Medulla oblongata (tissue), 1 donor: ENCODE results near the gene PDE7B.

Source experiments
- DNase-seq: peaks from one replicate; pipeline ENCODE4 v3.0.0-alpha.2; 2015; ENCODE audit errors: extremely low spot score

The PDE7B gene

DNA sequence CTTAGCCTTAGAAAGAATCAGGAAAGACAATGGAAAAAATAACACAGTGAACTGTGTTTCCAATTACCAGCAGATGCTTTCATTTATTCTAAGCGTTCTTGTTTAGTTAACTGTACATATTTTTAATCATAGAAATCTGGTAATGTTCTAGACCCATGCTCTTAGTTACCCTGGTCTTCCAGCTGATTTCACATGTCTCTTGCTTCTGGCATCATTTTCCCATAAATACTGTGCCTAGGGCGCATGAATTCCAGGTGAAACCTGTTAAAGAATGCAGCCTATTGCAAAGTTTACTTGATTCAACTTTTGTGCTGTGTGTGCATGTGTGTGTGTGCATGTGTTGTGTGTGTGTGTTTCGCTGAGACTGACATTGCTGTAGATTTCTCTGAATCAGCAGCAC is 178.6 kb downstream of the PDE7B start:
- no peak for DNase-seq

DNA sequence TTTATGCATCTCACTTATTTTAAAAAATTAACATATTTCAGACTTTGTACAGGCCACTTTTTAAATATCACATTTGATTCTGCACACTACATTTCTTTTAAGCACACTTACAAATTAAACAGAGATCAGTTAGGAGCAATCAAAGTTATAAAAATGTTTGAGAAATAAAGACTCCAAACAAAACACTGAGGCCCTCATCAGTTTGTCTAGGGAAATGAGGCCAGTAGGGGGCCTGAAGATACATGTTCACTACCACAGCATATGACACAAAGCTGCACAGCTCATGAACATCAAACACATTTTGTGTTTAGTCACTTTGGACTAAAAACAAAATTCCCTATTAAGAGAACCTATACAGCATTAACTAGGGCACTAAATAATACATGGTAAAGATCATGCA is 180.5 kb downstream of the PDE7B start:
- DNase-seq = peak; percentile 29

DNA sequence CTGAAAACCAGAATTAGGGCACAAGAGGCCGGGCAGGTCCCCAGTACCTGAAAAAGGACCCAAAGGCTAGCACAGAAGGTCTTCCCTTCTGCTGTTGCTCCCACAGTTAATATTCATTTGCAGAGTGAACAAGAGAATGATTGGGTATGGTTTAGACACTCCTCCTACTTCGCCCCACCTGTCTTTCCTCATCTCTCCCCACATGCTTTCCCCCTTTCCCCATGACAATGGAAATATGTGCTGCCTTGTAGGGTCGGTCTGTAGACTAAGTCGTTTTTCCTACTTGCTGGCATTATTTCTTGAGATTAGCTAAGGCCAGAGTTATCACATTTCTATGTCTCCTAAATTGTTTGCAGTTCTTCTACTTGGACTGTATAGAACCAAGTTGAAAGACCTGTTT is 181.9 kb downstream of the PDE7B start:
- DNase-seq = no peak

DNA sequence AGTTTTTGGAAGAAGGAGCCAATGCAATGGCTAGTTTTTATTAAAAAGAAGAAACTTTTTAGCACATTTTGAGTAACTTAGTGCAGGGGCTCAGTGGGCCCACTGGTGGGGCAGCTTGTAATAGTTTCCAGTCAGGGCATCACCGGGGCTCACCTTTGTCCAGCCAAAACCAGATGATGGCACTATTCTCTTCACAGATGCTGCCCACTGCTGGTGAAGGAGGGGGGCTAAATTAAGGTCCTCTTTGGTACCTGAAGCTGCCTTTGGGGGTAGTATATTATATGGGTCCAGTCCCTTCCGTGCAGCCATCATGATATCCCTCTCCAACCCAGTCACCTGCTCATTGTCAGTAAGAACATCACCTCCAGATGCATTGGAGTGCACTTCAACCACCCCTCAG is 182.9 kb downstream of the PDE7B start:
- DNase-seq = no peak

DNA sequence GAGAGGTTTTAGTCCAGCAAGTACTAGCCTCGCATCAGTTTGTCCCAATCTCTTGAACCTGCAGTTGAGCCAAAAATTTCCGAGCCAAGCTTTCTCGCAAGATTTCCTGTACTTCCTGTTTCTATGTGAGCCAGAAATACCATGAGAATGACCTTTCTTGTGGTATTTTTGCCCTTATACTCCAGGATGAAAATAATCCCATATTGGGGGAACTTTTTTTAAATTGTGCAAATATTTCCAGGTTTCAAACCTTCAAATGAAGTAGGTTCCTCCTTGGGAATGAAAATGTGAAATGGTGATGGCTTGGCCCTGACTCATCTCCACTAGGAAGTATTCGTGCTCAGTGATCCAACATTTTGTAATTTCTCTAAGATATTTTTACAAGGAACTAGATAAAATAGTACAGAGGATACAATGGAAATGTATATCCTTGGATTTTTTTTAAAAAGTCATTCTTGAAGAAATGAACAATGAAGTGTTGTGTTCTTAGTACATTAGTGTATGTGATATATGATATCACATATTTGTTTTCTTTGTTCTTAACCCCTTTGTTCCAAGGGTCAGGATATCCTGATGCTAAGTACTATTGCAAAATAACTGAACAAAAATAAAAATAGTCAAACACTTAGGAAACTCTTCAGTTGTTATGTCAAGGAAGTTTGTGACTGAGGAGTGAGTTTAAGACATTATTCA is 184.0 kb downstream of the PDE7B start:
- no peak for DNase-seq

DNA sequence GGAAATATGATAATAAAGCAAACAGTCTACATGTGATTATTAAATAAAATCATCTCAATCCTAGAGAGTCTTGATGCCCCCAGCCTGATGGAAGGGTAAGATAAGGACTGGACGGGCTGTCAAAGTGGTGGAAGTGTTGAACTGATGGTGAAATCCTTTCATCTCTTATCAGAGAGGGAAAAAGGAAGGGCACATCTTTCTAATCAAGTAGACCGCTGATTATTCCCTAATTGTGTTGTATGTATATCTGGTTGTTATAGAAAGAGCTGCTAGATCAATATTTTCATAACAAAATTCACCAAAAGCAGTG is 184.5 kb downstream of the PDE7B start:
- DNase-seq = no peak

DNA sequence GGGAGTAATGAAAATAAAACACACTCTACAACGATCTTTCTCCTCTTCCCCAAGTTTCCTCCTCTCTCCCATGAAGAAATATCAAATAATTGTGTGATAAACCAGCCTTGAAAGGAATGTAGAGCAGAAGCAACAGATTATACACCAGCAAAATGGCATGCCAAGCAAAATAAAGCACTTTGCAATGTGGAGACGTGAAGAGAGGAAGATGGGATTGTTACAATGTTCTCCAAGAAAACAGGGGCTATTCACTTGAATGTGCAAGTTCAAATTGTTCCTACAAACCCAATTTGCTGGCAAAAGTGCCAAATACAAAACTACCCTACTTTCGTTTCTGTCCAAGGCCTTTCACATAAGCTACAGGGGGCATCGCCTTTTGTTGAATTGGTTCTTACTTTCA is 185.1 kb downstream of the PDE7B start:
- DNase-seq = no peak

DNA sequence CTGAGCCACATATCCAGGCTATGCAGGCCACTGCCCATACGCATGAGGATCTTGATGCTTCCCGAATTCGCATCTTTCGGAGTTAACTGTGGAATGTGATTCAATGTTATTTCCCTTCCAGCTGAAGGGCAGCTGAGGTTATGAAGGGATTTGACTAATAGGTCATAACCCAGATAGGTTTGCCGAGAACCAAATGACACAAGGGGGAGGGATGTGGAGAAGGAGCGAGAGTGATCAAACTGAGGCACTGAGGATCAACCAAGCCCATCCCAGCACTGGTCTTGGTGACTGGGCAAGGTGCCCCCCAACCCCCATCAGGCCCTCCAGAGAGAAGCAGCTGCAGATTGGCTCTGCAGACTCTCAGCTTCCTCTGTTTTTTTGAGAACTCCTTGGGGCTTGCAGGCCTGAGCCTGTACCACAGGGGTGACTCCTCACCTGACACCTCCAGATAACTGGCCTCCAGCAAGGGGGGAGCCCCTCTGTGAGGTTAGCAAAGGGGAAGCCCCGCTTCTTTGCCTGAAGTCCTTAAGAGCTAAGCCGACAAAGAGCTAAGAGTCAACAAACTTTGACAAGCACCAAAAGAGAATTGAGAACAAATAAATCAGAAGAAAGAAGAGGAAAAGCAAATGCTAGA is 185.9 kb downstream of the PDE7B start:
- DNase-seq = no peak

DNA sequence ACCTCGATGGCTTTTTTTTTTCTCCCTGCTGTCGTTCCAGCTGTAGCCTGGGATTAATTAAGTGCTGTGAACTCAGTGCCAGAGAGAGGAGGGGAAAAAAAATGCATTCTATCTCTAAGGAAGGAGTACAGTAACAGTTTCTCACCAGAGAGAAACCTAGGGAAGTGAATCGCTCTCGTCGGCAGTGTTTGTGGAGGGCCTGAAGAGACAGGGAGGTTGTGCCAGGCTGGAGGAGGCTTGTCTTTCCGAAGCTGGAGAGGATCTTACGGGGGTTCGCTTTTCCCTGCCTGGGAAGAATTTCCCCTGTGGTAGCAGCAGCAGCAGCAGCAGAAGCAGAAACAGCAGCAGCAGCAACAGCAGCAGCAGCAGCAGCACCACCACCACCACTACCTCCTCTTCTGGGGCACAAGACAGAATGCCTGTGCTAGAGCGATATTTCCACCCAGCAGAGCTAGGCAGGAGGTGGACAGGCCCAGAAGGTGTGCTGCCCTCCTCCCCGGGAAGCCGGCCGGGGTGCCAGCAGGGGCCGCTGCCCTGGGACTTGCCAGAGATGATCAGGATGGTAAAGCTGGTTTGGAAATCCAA is 186.5 kb downstream of the PDE7B start:
- peak; percentile 9 for DNase-seq

DNA sequence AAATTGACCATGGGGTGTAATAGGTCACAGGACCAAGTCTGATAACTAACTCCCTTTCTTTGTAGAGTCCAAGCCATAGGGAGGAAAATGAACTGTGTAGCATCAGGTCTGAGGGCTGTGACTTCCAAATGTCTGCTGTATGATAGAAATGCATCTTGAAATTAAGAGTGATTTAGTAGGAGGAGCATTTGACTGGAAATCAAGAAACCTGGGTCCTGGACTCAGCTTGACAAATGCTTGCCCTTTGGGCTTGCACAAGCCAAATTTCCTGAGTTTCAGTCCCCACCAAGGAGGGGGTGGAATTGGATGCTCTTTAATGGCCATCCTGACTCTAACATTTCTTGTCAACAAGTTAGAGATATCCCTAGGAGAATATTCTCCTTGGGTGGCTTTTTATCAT is 187.0 kb downstream of the PDE7B start:
- no peak for DNase-seq

DNA sequence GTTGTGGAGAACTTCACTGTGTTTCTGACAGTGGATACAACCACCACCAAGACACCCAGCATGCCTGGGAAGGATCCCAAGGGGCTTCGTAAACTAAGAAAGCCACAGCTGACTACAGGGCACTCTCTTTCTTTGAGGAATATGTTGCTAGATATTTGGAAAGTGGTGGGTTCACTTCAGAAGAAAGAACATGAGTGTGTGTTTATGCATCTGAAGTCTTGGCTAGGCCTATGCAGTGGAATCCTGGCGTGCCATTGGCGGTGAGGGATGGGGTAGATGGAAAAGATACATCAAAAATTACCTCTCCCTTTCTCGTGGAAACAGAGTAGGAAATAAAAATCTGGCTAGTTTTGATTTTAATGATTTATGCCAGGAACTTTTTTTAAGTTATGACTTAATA is 187.7 kb downstream of the PDE7B start:
- DNase-seq = no peak

DNA sequence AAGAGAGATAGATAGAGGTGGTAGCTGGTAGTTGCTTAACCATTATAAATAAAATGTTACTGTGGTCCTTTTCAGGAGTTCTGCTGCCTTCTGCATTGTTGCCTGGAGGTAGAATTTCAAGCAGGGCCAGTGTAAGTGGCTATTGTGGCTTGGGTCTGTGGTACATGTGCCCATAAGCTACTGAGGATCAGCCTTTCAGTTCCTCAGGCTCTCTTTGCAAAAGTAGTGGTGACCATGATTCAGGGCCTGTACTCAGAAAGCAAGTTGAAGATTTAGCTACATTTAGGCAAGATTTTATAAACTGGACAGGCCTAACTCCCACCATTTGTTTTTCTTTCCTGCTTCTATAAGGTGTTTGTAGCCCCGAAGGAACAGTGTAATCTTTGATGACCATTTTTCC is 199.0 kb downstream of the PDE7B start:
- no peak for DNase-seq

DNA sequence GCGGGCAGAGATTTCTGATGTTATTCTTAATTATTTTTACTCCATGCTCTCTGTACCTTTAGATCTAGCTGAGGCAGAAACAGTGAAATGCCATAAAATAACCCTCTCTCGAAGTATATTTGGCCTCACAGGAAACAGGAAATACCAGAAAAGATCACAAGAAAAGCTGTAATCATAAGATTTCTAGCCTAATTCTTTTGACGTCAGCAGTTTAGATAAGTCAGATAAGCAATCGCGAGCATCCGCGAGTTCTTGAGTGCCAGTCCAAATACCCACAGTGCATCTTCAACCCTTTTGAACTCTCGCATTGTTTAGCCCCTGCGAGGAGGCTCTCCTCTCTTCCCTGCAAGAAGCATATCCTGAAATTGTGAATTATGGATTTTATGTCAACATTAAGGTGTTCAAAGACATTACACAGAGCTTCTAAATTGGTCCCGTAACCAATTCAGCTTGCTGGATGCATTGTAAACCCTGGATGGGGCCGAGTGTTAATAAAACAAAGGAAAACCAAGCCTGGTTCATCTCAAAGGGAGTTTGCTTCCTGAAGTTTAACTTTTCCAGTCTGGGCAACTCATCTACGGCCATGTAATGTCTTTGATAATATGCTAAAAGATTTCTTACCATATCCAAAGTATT is 199.8 kb downstream of the PDE7B start:
- no peak for DNase-seq

DNA sequence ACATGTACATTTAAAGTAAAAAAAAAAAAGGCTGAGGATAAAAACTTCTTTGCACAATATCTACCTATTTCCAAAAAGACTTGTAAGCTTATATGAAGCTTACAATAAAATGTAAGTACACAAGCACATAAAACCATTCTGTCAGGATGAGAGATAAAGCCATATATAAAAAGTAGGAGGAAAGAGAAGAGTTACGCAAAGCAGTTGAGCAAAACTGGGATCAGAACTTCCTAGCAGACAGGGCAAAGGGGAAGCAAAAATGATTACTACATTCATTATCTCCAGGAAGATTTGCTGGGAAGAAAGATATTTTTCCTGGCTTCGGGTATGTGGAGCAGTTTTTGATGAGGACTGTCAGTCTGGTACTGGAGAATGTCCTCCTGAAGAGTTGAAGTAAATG is 200.5 kb downstream of the PDE7B start:
- no peak for DNase-seq

DNA sequence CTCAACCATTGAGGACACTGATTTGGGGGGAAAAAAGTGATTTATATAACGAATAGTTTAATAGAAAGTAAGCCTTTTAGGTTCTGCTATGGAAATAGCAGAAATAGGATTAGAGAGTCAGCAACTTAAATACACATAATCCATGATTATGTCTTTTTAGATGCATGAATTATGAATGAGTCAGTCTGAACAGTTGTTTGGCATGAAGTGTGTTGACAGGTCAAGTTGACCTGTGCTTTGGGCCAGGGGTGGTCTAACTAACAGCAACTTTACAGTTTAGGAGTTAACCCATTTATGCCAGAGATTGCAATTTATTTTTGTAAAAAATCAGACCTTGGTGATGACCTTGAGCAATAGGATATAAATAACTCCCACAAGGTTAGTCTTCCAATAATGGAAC is 207.4 kb downstream of the PDE7B start:
- no peak for DNase-seq

DNA sequence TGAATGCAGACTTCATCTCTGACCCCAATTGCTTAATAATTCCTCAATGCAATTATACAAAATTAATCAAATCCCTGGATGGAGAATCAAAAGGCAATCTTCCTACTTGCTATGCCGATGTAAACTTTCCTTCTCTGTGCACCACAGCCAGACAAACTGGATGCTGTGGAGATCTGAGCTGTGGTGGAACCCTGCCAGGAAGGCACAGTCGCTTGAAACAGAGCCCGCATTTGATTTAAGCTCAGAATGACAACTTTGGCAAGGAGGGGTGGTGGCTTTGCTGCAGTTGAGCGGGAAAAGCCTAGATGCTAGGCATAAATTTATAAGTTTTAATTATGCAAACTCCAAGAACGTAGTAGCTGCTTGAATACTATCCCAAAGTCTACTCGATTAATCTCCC is 207.8 kb downstream of the PDE7B start:
- DNase-seq = peak; percentile 65

DNA sequence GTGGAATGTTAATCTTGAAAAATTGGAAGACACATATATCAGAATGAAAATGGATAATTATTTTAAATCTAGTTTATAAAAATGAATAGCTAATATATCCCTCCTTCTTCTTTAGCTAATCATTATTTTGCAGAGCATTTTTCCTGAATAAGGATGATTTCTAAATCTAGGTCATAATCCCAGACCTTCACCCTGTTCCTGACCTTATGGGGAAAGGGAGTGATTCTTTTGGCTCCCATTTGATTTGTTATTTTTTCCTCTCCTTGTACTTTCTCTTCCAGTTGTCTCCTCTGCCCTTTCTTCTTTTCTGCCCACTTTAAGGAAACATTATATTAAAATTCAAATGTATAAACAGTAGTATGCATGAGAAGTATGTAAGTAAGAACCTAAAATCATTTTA is 208.6 kb downstream of the PDE7B start:
- no peak for DNase-seq

DNA sequence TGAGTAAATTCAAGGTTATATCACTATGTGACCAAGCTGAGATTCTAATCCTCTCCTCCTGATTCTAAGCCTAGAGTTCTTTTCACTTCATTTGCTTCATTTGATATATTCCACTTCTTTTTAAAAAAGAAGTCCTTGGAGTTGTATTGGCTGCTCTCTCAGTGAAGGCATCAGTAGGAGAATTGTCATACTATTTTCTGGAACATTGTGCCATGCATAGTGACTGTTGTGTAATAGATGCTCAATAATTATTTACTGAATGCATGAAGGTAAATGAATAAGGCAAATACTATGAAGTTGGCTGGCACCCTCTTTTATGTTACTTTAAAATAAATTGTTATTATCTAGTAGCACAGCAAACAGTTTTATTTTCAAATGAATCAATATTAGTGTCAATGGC is 209.3 kb downstream of the PDE7B start:
- no peak for DNase-seq

DNA sequence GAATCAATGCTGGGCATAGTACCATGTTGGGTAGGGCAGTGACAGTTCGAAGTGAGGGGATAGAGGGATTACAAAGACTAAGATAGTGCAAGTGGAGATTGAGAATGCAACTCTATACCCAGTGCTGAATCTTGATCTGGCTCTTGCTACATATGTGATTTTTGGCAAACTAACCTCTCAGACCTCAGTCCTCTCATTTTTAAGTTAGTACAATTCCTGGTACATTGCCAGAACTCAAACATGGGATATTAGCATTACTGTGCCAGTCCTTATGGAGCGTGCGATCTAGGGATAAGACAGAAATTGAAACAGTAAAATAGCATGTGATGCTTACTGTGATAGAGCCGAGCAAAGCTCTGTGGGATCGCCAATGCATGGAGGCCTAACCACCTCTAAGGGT is 210.2 kb downstream of the PDE7B start:
- no peak for DNase-seq

DNA sequence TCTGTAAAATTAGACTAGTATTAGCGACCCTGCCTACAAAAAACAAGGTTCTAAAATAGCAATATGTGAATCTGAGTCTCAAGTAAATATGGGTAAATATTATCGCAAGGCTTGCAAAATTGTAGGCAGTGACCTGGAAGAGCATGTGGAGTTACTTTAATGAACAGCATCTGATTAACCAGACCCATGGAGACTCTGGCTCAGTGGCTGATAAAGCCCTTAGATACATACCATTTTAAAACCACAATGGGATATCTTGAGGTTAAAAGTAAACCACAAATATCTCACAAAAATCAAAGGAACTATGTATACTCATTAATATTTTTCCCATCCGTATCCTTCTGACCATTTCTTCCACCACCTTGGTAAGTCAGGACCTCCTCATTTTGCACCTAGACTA is 211.6 kb downstream of the PDE7B start:
- no peak for DNase-seq

DNA sequence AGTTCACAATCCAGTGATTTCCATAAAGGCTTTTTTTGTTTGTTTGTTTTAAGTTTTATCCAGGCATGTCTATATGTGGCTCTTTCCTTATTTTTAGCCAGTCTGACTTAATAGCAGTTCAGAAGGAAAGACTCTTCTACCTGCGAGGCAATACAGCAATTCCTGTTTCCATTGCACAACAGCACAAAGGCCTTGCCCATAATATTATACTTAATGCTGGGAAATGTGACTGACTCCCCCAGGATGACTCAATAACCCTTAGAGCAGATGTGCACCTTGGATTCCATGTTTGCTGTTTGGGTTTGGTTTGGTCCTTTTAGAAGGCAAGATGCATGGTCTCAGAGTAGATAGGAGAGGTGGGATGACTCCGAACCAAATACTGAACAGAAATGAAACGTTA is 214.5 kb downstream of the PDE7B start:
- no peak for DNase-seq

DNA sequence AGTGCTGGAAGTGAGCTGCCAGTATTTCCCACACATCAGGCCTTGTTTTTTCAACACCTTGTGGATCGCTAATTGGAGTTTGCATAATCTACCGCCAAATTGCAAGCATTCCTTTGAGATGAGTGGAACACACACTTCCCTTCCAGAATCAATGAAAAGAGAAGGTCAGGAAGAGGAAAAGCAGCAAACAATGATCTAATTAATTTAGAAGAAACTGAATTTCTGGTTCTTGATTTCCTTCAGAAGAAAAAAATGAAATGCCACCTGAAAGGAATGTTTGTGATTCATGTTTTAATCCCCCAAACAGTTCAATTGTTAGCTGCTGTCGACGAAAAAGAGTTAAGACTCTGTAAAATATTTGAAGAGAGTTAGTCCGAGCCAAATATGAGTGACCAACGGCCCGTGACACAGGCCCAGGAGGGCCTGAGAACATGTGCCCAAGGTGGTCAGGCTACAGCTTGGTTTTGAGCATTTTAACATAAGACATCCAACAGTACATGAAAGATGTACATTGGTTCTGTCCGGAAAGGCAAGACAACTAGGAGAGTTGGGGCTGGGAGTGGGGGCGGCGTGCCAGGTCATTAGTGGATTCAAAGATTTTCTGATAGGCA is 216.3 kb downstream of the PDE7B start:
- DNase-seq = no peak

DNA sequence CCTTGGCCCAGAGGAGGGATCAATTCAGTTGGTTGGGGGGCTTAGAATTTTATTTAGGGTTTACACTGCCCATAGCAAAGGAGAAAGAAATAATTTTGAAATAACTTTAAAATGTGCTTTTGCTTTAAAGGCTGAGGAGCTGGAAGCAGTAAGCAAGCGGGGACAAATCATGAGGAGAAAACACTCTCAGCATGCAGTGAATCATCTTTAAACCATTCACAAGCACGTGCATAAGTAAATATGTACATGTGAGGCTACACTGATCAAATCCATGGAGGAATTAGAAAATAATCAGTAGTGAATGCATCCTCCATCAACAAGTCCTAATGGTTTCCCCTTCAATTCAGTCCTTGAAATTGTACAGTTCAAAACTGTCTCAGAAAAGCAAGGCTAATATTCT is 217.6 kb downstream of the PDE7B start:
- DNase-seq = no peak
